D721Med (cell line): ENCODE measurements around the gene CEP128.

Experiments
- DNase-seq: peaks from one replicate; pipeline ENCODE4 v3.0.0; 2011; ENCODE audit warnings: low spot score; ENCODE audit not compliant: insufficient read length
- FAIRE-seq: peaks from 2 replicates; lab custom pipeline; 2011; peaks lifted over from hg19 to GRCh38; lab: Jason Lieb, UNC
- TF ChIP-seq, protein P1 (sequence below): IDR thresholded peaks from 2 replicates; pipeline ENCODE4 v1.5.1; 2012; ENCODE audit warnings: mild to moderate bottlenecking, control low read depth; ENCODE audit not compliant: insufficient read depth; ENCODE audit errors: missing control alignments

Gene CEP128

DNA sequence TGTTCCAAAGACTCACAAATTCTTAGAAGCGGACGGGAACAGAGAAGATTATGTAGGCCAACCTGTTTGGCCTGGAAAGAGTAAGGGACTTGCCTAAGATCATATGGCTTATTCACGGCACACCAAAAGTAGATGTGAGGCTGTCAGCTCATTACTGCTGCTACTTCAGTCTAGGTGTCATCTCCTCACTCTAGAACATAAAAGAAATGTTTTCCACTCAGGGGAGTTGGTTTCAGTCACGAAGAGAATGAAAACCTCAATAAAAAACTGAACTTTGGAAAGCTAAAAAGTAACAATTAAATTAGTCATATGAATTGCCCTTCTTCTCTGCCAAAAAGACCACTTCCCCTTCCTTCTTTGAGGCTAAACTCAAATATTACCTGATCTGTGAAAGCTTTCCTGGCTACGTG is 658 bp upstream of the CEP128 start:
- no peak for FAIRE-seq

DNA sequence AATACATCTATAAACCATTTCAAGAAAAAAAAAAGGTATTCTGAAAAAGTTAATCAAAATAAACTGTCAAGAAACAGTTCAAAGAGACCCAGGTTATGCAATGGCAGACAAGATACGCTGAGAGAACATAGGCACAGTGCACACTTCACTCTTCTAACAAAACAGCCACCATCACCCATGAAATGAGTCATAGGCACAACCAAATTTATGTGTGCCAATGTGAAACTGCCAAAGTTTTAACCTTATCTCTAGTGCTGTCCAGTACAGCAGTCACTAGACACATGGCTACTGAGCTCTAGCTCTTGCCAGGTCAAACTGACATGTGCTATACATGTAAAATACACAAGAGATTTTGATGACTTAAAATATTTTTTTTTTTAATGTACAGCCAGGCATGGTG is 1.4 kb downstream of the CEP128 start:
- FAIRE-seq (no peak), DNase-seq (no peak)
- TF ChIP-seq, protein P1, sequence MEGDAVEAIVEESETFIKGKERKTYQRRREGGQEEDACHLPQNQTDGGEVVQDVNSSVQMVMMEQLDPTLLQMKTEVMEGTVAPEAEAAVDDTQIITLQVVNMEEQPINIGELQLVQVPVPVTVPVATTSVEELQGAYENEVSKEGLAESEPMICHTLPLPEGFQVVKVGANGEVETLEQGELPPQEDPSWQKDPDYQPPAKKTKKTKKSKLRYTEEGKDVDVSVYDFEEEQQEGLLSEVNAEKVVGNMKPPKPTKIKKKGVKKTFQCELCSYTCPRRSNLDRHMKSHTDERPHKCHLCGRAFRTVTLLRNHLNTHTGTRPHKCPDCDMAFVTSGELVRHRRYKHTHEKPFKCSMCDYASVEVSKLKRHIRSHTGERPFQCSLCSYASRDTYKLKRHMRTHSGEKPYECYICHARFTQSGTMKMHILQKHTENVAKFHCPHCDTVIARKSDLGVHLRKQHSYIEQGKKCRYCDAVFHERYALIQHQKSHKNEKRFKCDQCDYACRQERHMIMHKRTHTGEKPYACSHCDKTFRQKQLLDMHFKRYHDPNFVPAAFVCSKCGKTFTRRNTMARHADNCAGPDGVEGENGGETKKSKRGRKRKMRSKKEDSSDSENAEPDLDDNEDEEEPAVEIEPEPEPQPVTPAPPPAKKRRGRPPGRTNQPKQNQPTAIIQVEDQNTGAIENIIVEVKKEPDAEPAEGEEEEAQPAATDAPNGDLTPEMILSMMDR: no peak

More for the DNA sequence above, 658 bp upstream of the CEP128 start:
- DNase-seq: no peak
- TF ChIP-seq, protein P1: no peak

DNA sequence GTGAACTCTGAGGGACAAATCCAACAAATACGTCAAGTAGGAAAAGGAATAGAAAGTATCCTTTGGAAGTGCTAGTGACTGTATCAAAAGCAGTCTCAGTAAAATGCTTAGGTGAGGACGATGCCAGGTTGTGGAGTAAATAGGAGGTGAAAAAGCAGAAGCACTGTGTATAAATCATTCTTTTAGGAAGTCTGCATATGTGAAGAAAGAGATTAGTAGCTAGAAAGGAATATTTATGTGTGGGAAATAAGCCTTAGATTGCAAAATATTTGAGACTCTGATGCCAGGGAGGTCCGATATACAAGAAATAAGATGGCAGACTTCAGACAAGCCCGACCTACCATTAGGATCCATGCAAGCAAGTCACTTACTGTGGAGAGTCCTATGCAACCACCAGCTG is 7.9 kb downstream of the CEP128 start:
- DNase-seq (no peak), FAIRE-seq (no peak)
- TF ChIP-seq, protein P1: no peak

DNA sequence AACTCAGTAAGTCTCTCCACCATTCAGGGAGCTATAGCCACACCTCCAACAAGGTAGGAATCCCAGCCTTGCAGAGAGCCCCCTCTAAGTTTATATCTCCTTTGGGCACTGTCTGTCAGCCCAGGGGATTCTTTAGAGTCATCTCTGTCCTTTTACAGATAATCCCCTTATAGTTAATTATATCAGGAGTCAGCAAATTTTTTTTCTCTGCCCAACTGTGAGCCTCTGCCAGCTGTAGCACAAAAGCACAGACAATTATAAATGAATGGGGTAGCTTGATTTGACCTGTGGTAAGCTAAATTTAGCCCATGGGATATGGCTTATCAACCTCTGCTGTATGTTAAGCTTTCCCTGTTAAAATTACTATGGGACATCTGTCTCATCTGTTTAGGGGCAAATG is 8.3 kb downstream of the CEP128 start:
- TF ChIP-seq, protein P1: no peak

DNA sequence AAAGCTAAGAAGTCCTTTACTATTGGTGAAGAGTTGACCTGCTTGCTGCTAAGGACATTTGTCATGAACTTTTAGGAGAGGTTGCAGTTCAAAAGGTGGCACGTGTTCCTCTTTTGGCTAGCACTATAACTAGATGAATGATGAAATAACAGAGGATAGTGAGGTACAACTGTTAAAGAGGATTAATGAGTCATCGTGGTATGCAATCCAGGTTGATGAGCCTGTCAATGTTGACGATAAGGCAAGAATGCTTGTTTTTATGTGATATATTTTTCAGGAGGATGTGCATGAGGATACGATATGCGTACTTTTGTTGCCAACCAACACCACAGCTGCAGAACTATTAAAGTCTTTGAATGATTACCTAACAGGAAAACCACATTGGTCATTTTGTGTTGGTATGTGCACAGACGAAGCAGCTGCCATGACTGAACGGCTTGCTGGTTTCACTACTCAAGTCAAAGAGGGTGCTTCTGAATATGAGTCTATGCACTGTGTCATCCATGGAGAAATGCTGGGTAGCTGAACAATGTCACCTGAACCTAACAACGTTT is 10.6 kb downstream of the CEP128 start:
- DNase-seq (no peak), FAIRE-seq (no peak)
- TF ChIP-seq, protein P1: no peak

More for the DNA sequence above, 8.3 kb downstream of the CEP128 start:
- FAIRE-seq (peak; percentile 64), DNase-seq (no peak)

DNA sequence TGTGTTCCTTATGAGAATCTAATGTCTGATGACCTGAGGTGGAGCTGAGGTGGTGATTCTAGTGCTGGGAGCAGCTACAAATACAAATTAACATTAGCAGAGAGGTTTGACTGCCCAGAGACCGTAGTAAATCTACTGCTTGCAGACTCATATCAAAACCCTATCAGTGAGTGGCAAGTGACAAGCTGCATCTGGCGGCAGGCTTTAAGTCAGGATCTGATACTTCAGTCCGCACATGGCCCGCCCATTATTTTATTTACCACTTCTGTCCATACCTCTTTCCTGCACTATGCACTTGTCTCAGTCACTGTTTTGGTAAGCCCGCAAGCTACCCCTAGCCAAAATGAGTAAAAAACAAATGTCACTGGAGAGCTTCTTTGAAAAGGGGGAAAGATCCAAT is 11.4 kb downstream of the CEP128 start:
- TF ChIP-seq, protein P1: no peak
- DNase-seq (no peak), FAIRE-seq (no peak)

DNA sequence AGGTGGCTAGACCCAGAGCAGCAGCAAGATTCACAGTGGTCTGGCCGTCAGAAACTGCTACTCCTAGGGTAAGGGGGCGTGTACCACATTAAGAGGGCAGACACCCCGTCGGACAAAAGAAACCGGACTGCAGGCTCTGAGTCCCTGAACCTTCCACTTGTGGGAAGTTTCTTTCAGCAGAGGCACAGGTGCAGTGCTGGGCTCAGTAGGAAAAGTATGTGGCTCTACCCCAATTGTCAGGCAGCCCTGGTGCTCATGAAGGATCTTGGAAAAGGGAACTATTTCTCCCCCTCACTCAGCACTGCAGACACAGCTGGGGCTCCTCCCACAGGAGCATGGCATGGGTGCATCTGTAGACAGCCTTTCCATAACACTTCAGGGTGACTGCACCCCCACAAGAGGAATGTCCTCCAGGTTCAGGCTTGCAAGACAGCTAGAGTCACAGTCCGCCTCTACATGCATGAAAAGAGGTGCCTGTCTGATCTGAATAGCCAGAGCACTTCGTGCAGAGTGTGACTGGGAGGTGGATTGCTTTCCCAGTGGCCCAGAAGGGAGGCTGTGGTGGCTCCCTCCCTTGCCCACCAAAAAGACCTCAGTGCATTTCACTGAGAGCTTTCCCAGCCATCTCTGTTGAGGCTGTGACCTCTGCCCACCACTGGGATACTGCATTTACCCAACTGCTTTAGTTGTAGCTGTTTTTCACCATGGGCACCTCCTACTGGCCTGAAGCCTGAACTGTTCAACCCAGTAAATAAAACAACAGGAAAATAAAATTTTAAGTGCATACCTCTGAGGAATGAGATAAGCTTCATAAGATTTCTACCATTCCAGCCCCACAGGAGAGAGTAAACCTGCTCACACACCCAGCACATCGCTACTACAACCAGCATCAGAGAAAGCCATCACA is 14.2 kb downstream of the CEP128 start:
- TF ChIP-seq, protein P1: no peak
- no peak for DNase-seq
- FAIRE-seq: no peak
